ENCODE measurements around the gene SGIP1. TPM values are rescaled to one million over a fixed set of nuclear protein-coding genes. Genes with fewer than 3 reads are reported as not detected.

SGIP1 gene
- total RNA-seq, 2 donors from 2014 or later, result 3.1 TPM; not detected in 1

DNA sequence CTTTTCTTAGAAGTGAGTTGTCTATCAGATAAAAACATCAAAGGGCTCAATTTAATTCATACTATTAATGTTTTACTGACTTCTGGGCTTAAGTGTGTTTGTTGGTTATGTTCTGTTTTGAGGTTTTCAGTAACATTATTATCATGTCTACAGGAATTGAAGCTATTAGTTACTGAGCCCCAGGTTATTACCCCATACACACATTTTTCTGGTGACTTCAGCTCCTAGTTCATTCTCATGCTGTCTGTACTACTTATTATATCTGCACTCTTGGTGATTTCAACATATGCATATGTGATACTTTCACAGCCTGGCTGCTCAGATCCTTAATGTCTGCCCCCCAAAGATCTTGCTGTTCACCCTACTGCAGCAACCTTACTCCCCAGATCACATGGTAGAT, 27.0 kb upstream of the SGIP1 start:
- no peaks in the 10 kb centered on the region for H3K36me3 ChIP-seq (replicated peaks in 1 of 2; ENCODE audit: insufficient read depth in 1 of 2, low read depth in 2 of 2)
- no peak overlapping the region for H3K27ac ChIP-seq
- no peaks in the 10 kb centered on the region for H3K4me1 ChIP-seq
- no peaks in the 10 kb centered on the region for H3K27me3 ChIP-seq
- TF ChIP-seq, protein P1, sequence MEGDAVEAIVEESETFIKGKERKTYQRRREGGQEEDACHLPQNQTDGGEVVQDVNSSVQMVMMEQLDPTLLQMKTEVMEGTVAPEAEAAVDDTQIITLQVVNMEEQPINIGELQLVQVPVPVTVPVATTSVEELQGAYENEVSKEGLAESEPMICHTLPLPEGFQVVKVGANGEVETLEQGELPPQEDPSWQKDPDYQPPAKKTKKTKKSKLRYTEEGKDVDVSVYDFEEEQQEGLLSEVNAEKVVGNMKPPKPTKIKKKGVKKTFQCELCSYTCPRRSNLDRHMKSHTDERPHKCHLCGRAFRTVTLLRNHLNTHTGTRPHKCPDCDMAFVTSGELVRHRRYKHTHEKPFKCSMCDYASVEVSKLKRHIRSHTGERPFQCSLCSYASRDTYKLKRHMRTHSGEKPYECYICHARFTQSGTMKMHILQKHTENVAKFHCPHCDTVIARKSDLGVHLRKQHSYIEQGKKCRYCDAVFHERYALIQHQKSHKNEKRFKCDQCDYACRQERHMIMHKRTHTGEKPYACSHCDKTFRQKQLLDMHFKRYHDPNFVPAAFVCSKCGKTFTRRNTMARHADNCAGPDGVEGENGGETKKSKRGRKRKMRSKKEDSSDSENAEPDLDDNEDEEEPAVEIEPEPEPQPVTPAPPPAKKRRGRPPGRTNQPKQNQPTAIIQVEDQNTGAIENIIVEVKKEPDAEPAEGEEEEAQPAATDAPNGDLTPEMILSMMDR (IDR thresholded peaks at IDR 0.05), result no peak
- TF ChIP-seq POLR2A (IDR thresholded peaks at IDR 0.05), result no peak
- intact Hi-C loops (cut with DNase I), result no loop called here
- ATAC-seq (no peak), DNase-seq (no peak)
- H3K9me3 ChIP-seq, result no peaks in the 10 kb centered on the region
- no peak overlapping the region for H3K4me3 ChIP-seq

DNA sequence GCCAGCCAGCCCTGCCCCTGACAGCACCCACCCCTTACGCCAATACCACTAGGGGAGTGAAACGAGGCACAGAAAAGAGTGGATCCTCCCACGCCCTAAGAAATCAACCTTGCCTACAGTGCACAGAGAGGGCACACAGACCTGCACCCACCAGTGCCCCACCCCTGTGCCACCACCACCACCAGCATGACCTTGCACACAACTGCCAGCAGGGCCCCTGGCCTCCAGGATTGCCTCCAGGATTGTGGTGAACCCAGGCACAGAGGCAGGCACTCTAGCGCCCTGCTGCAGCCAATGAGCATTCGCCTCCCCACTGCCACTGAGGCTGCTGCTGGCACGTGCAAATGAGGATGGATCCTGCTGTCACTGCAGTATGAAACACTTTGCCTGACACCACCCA, 23.5 kb upstream of the SGIP1 start:
- Histone ChIP-seq H3K27ac (no peak overlapping the region), H3K4me1 (no peaks in the 10 kb centered on the region), H3K27me3 (no peaks in the 10 kb centered on the region), H3K36me3 (replicated peaks in 1 of 2; ENCODE audit: insufficient read depth in 1 of 2, low read depth in 2 of 2) (no peaks in the 10 kb centered on the region), H3K9me3 (no peaks in the 10 kb centered on the region), H3K4me3 (no peak overlapping the region)
- intact Hi-C loops (cut with DNase I), result no loop called here
- TF ChIP-seq, protein P1 (IDR thresholded peaks at IDR 0.05), result no peak
- no peak for TF ChIP-seq POLR2A (IDR thresholded peaks at IDR 0.05)
- 76 to 79% methylated on average over 3 to 6 of the region's 6 CpGs for WGBS, 2 donors
- DNase-seq, result no peak
- no peak for ATAC-seq

DNA sequence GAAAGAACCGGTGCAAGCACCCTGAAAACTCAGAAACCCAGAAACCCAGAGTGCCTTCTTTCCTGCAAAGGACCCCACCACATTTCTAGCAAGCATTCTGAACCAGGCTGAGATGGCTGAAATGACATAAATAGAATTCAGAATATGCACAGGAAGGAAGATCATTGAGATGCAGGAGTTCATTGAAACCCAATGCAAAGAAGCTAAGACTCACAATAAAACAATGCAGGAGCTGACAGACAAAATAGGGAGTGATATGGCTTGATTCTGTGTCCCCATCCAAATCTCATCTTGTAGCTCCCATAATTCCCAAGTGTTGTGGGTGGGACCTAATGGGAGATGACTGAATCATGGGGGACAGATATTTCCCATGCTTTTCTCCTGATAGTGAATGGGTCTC, 22.8 kb upstream of the SGIP1 start:
- no peak overlapping the region for H3K27ac ChIP-seq
- H3K36me3 ChIP-seq (replicated peaks in 1 of 2; ENCODE audit: insufficient read depth in 1 of 2, low read depth in 2 of 2), result no peaks in the 10 kb centered on the region
- no peaks in the 10 kb centered on the region for H3K9me3 ChIP-seq
- no peaks in the 10 kb centered on the region for H3K27me3 ChIP-seq
- no peak overlapping the region for H3K4me3 ChIP-seq
- ATAC-seq (no peak), DNase-seq (no peak)
- H3K4me1 ChIP-seq, result no peaks in the 10 kb centered on the region
- WGBS, 2 donors, result 74 to 78% methylated on average over 1 of the region's 1 CpG
- TF ChIP-seq, protein P1 (IDR thresholded peaks at IDR 0.05), result no peak
- no peak for TF ChIP-seq POLR2A (IDR thresholded peaks at IDR 0.05)
- intact Hi-C loops (cut with DNase I), result no loop called here

DNA sequence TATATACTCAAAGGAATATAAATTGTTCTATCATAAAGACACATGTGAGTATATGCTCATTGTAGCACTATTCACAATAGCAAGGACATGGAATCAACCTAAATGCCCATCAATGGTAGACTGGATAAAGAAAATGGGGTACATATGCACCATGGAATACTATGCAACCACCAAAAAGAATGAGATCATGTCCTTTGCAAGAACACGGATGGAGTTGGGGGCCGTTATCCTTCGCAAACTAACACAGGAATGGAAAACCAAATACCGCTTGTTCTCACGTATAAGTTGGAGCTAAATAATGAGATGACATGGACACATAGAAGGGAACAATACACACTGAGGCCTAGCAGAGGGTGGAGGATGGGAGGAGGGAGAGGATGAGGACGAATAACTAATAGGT, 16.0 kb upstream of the SGIP1 start:
- intact Hi-C loops (cut with DNase I), result no loop called here
- Histone ChIP-seq H3K4me3 (no peak overlapping the region), H3K27me3 (no peaks in the 10 kb centered on the region), H3K4me1 (no peaks in the 10 kb centered on the region), H3K9me3 (no peaks in the 10 kb centered on the region), H3K27ac (no peak overlapping the region), H3K36me3 (replicated peaks in 1 of 2; ENCODE audit: insufficient read depth in 1 of 2, low read depth in 2 of 2) (no peaks in the 10 kb centered on the region)
- no peak for TF ChIP-seq POLR2A (IDR thresholded peaks at IDR 0.05)
- TF ChIP-seq, protein P1 (IDR thresholded peaks at IDR 0.05), result no peak
- 68 to 78% methylated on average over 6 of the region's 6 CpGs for WGBS, 2 donors
- ATAC-seq (no peak), DNase-seq (no peak)

DNA sequence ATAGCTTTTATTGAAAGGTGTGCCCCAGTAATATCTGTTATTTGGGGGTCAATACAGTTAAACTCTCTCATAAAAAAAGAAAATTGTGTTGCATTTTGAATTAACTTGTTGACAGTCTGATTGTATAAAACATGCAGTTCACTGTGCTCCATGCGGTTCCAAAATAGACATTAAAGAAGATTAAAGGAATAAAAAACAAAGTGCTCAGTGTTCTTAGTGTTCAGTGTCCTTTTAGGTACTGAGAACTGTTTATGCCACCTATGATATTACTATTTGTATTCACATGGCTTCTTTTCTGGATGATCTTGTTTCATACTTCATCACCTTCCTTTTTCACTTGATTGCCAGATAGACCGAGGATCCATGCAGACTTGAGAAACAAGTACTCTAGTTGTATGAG, 15.3 kb upstream of the SGIP1 start:
- Histone ChIP-seq H3K4me1 (no peaks in the 10 kb centered on the region), H3K36me3 (replicated peaks in 1 of 2; ENCODE audit: insufficient read depth in 1 of 2, low read depth in 2 of 2) (no peaks in the 10 kb centered on the region), H3K9me3 (no peaks in the 10 kb centered on the region), H3K27me3 (no peaks in the 10 kb centered on the region), H3K27ac (no peak overlapping the region), H3K4me3 (no peak overlapping the region)
- ATAC-seq (no peak), DNase-seq (no peak)
- intact Hi-C loops (cut with DNase I), result no loop called here
- TF ChIP-seq POLR2A (IDR thresholded peaks at IDR 0.05), result no peak
- TF ChIP-seq, protein P1 (IDR thresholded peaks at IDR 0.05), result no peak
- 81 to 86% methylated on average over 2 of the region's 2 CpGs for WGBS, 2 donors
